ENCODE results near the gene PDE9A. TPM values are rescaled to one million over a fixed set of nuclear protein-coding genes. Genes with fewer than 3 reads are reported as not detected.

Gene PDE9A
- total RNA-seq, 1 experiment from 2014 or later, result 8.4 TPM

DNA sequence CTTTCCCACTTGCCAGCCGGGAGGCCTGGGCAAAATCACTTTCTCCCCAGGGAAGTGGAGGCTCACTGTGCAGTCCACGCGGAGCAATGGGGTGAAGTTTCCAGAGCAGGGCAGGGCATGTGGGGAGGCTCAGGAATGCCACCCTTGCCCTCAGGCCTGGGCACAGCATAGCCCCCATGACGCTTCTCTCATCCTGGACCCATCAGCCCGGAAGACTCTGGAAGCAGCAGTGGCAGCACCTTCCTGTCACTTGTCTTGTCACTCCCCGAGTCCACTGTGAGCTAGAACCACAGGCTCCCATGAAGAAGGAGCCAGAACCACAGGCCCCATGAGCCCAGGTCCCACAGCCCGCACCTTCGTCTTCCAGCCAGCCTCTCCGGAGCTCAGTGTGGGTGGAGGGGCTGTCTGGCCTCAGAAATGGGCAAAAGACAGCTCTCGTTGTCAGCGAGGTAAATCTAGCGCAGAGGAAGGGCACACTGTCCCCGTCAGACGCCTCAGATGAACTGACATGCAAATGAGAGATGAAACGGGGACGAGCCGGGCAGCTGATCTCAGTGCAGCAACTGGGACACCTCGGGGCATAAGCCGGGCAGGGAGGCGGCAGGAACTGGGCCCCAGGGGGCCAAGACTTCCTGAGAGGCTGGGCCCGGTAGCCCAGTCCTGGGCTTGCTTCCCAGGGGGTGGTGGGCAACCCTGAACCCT is 6.1 kb downstream of the PDE9A start:
- ChIA-PET POLR2A (ENCODE audit: unreplicated experiment) (no interaction called here), CTCF (no interaction called here)
- H3K27ac ChIP-seq, result no peak overlapping the region
- 0 out of 2 replicates have a peak, but pooled peaks cover 3% of the 10 kb centered on the region for H3K79me2 ChIP-seq (ENCODE audit: low read depth)
- no peaks in the 10 kb centered on the region for H3K9me3 ChIP-seq (ENCODE audit: insufficient read depth, low read depth)
- H3K27me3 ChIP-seq (ENCODE audit: insufficient read depth, low read depth), result no peaks in the 10 kb centered on the region
- H3K4me3 ChIP-seq, result no peak overlapping the region
- peaks cover 8% of the 10 kb centered on the region; the same call in 1 of the 2 replicates for H3F3A ChIP-seq (ENCODE audit: insufficient read depth, low read depth)
- intact Hi-C loops (cut with micrococcal nuclease; ENCODE audit: unreplicated experiment), result no loop called here
- no peak overlapping the region for H3K4me2 ChIP-seq
- no peak overlapping the region for H2AFZ ChIP-seq
- no peak for DNase-seq
- TF ChIP-seq, protein P1, sequence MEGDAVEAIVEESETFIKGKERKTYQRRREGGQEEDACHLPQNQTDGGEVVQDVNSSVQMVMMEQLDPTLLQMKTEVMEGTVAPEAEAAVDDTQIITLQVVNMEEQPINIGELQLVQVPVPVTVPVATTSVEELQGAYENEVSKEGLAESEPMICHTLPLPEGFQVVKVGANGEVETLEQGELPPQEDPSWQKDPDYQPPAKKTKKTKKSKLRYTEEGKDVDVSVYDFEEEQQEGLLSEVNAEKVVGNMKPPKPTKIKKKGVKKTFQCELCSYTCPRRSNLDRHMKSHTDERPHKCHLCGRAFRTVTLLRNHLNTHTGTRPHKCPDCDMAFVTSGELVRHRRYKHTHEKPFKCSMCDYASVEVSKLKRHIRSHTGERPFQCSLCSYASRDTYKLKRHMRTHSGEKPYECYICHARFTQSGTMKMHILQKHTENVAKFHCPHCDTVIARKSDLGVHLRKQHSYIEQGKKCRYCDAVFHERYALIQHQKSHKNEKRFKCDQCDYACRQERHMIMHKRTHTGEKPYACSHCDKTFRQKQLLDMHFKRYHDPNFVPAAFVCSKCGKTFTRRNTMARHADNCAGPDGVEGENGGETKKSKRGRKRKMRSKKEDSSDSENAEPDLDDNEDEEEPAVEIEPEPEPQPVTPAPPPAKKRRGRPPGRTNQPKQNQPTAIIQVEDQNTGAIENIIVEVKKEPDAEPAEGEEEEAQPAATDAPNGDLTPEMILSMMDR (conservative IDR thresholded peaks at IDR 0.05), result no peak
- no TSS peak for BruUV-seq (replicated peaks)
- peaks cover 23% of the 10 kb centered on the region for H3K4me1 ChIP-seq (replicated peaks; ENCODE audit: insufficient read depth)
- H3K9me2 ChIP-seq (ENCODE audit: insufficient read depth), result no peaks in the 10 kb centered on the region
- peaks cover 6% of the 10 kb centered on the region for H4K20me1 ChIP-seq (ENCODE audit: insufficient read depth)
- no peaks in the 10 kb centered on the region for H3K36me3 ChIP-seq (ENCODE audit: low read depth)

DNA sequence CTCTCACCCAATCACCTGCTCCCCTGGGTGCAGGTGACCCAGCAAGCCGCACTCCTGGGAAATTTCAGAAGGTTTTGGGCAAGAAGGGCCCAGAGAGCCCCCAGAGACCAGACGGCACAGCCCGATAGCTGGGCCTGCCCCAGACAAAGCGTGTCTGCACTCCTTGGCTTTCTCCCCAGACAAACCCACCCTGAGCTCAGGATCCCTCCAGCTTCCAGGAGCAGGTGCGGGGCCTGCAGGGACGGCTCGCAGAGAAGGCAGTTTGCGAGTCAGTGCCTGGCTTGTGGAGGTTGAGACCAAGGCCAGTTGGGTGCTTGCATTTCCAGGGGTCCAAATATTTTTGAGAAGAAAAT is 6.7 kb downstream of the PDE9A start:
- peaks cover 8% of the 10 kb centered on the region; the same call in 1 of the 2 replicates for H3F3A ChIP-seq (ENCODE audit: insufficient read depth, low read depth)
- no peaks in the 10 kb centered on the region for H3K9me3 ChIP-seq (ENCODE audit: insufficient read depth, low read depth)
- intact Hi-C loops (cut with micrococcal nuclease; ENCODE audit: unreplicated experiment), result no loop called here
- CTCF ChIA-PET, result no interaction called here
- H2AFZ ChIP-seq, result no peak overlapping the region
- no TSS peak for BruUV-seq (replicated peaks)
- TF ChIP-seq, protein P1 (conservative IDR thresholded peaks at IDR 0.05), result no peak
- no peak for TF ChIP-seq EZH2 (IDR thresholded peaks at IDR 0.05; ENCODE audit: low read depth)
- POLR2A ChIA-PET (ENCODE audit: unreplicated experiment), result no interaction called here
- no peak overlapping the region for H3K4me3 ChIP-seq
- peaks cover 18% of the 10 kb centered on the region for H3K4me1 ChIP-seq (replicated peaks; ENCODE audit: insufficient read depth)
- peaks cover 6% of the 10 kb centered on the region for H4K20me1 ChIP-seq (ENCODE audit: insufficient read depth)
- no peaks in the 10 kb centered on the region for H3K36me3 ChIP-seq (ENCODE audit: low read depth)
- 0 out of 2 replicates have a peak, but pooled peaks cover 3% of the 10 kb centered on the region for H3K79me2 ChIP-seq (ENCODE audit: low read depth)
- no peak overlapping the region for H3K4me2 ChIP-seq
- no peaks in the 10 kb centered on the region for H3K27me3 ChIP-seq (ENCODE audit: insufficient read depth, low read depth)
- no peak overlapping the region for H3K27ac ChIP-seq
- no peaks in the 10 kb centered on the region for H3K9me2 ChIP-seq (ENCODE audit: insufficient read depth)
- no peak for DNase-seq

DNA sequence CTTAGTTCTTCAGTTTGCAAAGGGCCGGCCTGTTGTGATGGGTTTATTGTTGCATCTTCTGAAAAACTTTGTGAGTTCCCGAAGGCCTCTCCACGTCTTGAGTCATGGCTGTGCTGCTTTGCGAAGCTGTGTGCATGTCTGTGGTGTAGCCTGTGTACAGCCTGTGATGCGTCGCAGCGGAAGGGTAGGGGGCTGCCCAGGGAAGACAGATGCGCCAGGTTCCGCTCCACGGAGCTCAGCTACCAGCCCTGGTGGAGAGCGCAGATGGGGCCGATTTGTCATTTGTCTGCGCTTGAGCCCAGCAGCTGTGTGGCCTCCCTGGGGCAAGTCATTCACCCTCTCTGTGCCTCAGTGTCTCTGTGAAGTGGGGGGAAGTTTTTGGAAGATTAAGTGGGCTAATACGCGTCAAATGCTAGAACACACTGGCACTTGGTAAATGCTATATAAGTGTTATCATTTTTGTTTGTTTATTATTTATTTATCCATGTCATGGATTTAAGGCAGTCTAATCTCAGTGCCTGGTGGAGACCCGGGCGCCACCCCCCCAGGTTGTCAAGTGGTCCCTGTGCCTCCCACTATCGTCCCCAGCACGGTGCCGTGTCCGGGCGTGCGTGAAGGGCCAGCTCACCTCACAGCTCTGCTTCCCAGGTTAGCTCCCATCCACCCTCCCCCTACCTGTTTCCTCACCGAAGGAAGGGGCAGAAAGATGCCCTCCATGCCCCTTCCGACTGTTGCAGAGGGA is 8.4 kb downstream of the PDE9A start:
- ChIA-PET POLR2A (ENCODE audit: unreplicated experiment) (no interaction called here), CTCF (no interaction called here)
- Histone ChIP-seq H3K79me2 (ENCODE audit: low read depth) (0 out of 2 replicates have a peak, but pooled peaks cover 3% of the 10 kb centered on the region), H3K27ac (no peak overlapping the region), H4K20me1 (ENCODE audit: insufficient read depth) (peaks cover 3% of the 10 kb centered on the region), H3K9me2 (ENCODE audit: insufficient read depth) (no peaks in the 10 kb centered on the region), H3F3A (ENCODE audit: insufficient read depth, low read depth) (peaks cover 8% of the 10 kb centered on the region; the same call in 1 of the 2 replicates), H2AFZ (no peak overlapping the region), H3K36me3 (ENCODE audit: low read depth) (no peaks in the 10 kb centered on the region), H3K4me2 (no peak overlapping the region), H3K27me3 (ENCODE audit: insufficient read depth, low read depth) (no peaks in the 10 kb centered on the region), H3K4me1 (replicated peaks; ENCODE audit: insufficient read depth) (0 out of 2 replicates have a peak, but pooled peaks cover 1% of the 10 kb centered on the region), H3K4me3 (no peak overlapping the region), H3K9me3 (ENCODE audit: insufficient read depth, low read depth) (no peaks in the 10 kb centered on the region)
- BruUV-seq (replicated peaks), result no TSS peak
- no peak for DNase-seq
- intact Hi-C loops (cut with micrococcal nuclease; ENCODE audit: unreplicated experiment), result no loop called here
- no peak for TF ChIP-seq EZH2 (IDR thresholded peaks at IDR 0.05; ENCODE audit: low read depth)
